Fibroblast of lung (primary cell): ENCODE measurements around the gene ZDHHC8.

ENCODE experiments used
- CTCF ChIP-seq, 2 donors: IDR thresholded peaks in 1 of 2; conservative IDR thresholded peaks in 1 of 2; 1 replicate in 1 of 2; 2 replicates in 1 of 2; pipeline ENCODE4 v1.5.1; 2011 to 2012; ENCODE audit warnings: low read length in 2 of 2, control low read depth in 1 of 2, inconsistent platforms in 1 of 2, low read depth in 1 of 2, mild to moderate bottlenecking in 1 of 2
- EZH2 ChIP-seq: IDR thresholded peaks from 2 replicates; pipeline ENCODE4 v1.5.1; 2012; ENCODE audit warnings: low read length, control low read depth, mild to moderate bottlenecking; ENCODE audit errors: missing control alignments

GRCh38 chr22:20158391-20159036, 26.9 kb downstream of the ZDHHC8 start:
- no peak for TF ChIP-seq CTCF (conservative IDR thresholded peaks at IDR 0.05 in 1 of 2, IDR thresholded peaks at IDR 0.05 in 1 of 2; ENCODE audit: low read depth in 1 of 2, low read length in 2 of 2)
- no peak for TF ChIP-seq EZH2
